Stimulated activated CD8-positive, alpha-beta memory T cell treated with anti-CD3 and anti-CD28 coated beads, Interleukin-7, amount 100 ng/mL, for 4 hours (primary cell): ENCODE data around the gene WSCD2.

Experiments used
- DNase-seq, 2 donors: peaks; one replicate each; pipeline ENCODE4 v3.0.0-alpha.2; 2020; ENCODE audit warnings: low read depth in 2 of 2

Gene WSCD2

GRCh38 chr12:108166505-108166904, 37.4 kb downstream of the WSCD2 start:
- no peak for DNase-seq

- no peak for DNase-seq
Measured at GRCh38 chr12:108167974-108168373, 38.9 kb downstream of the WSCD2 start.

DNA sequence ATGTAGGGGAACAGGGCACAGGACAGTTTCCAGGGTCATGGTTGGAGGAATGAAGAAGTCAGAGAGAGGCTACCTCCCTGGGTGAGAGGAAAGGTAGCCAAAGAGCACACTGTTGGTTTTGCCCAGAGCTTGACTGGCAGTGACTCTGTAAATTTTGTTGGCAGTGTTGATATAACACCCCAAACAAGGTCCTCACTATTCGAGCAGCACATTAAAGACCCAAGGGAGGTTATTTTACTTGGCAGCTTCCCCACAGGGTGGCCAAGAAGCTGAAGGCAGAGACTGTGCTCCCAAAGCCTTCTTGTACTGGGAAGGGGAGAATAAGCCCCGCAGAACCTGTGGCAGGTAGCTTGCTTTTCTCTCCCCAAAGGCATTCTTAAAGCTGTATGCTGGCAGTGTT, 40.6 kb downstream of the WSCD2 start:
- no peak for DNase-seq

- no peak for DNase-seq
Measured at GRCh38 chr12:108170164-108170563, 41.1 kb downstream of the WSCD2 start.

DNA sequence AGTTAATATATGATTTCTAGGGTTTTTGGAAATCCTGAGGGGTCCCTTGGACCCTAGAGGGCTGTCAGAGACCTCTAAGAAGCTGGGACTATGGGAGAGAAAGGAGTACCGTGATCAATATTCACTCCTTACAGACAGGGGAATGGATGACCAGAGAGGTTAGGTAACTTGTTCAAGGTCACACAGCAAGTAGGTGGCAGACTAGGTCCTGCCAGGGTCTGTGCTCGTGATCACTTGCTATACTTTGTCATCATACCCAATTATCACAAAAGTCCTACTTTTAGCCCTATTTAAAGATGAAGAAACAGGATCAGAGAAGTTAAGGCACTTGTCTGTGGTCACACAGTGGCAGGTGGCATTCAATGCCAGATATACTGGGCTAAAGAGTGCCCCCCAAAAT, 42.9 kb downstream of the WSCD2 start:
- no peak for DNase-seq

GRCh38 chr12:108173160-108173559, 44.1 kb downstream of the WSCD2 start:
- no peak for DNase-seq

- no peak for DNase-seq
Measured at GRCh38 chr12:108173892-108174291, 44.8 kb downstream of the WSCD2 start.

GRCh38 chr12:108174641-108175040, 45.6 kb downstream of the WSCD2 start:
- DNase-seq = no peak

GRCh38 chr12:108175310-108175709, 46.2 kb downstream of the WSCD2 start:
- DNase-seq = no peak

DNA sequence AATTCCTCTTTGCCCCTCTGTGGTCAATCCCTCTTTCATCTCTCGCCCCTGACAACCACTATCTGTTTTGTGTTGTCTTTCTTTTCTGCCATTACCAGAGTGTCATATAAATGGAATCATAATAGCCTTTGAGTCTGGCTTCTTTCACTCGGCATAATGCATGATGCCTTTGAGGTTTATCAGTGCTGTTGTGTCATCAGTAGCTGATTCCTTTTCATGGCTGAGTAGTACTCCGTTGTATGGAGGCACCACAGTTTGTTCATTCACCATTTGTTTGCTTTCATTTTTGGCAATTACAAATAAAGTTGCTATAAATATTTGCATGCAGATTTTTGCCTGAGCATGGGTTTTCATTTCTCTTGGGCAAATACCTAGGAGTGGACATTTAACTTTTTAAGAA, 47.2 kb downstream of the WSCD2 start:
- no peak for DNase-seq

- no peak for DNase-seq
Measured at GRCh38 chr12:108177131-108177530, 48.0 kb downstream of the WSCD2 start.

DNA sequence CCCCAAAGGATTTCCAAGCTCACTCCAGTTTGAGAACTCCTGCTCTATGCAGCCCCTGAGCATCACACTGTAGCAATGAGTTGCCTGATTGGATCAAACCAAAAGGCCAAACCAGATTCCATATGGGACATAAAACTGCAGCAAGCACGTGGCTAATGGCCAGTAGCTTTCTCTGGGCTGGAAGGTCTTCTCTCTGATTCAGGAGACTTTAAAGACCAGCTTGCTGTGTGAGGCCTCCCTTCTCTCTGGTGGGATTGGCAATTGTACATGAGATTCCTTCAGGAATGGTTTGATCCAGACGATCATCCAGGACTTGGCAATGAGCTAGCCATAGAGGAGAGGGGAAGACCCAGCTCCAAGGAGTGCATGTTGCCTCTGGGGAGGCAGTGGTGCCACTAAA, 50.2 kb downstream of the WSCD2 start:
- DNase-seq = no peak

DNA sequence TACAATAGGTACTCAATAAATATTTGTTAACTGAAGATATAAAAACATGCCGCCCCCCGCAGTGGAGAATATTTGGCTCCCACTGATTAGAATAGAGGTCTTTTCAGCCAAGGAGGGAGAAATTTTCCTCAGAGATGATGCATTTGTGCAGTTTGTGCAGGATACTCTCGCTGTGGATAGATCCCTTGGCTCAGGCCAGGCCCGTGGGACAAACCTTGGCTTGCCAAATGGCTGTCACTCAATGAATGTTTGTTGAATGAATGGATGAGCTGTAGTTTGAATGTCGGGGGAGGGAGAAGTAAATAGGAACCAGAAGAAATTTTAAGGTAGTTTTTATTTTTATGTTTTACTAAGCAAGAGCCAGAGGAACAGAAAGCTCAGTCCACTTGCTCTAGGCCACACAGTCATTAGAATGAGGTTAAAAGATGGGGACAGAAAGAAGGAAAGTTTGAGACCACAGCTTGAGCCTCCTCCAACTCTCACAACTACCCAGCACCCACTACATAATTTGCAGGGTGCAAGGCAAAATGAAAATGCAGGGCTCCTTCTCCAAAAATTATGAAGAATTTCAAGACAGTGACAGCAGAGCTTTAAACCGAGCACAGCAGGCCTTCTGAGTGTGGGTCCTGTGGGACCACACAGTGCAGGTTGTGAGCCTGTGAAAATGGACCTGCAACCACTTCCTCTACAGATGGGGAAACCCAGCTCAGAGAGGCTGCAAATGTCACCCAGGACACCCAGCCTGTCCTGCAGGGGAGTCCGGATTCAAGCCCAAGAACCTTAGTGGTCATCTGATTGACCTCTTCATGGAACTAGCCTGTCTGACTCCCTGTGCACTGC, 51.4 kb downstream of the WSCD2 start:
- no peak for DNase-seq

GRCh38 chr12:108181095-108181454, 52.0 kb downstream of the WSCD2 start:
- DNase-seq = no peak

- no peak for DNase-seq
Measured at GRCh38 chr12:108182096-108182495, 53.0 kb downstream of the WSCD2 start.

DNA sequence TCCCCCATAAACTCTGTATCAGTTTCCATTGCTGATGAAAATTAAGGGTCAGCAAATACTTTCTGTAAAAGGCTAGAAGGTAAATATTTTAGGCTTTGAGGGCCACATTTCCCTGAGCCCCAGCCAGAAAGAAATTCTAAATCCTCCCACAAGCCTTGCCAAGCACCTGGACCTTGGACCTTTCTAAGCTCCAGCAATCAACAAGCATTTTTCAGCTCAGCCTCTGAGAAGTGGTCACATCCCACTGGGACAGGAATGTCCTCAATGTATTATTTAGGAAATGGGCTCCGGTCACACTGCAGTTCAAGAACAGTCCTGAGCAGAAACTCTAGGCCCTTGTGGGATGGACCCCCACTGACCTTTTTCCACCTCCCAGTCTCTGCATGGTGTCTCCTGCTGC, 55.9 kb downstream of the WSCD2 start:
- DNase-seq = no peak

GRCh38 chr12:108187831-108188230, 58.7 kb downstream of the WSCD2 start:
- DNase-seq = no peak

GRCh38 chr12:108190529-108190928, 61.4 kb downstream of the WSCD2 start:
- DNase-seq = no peak

DNA sequence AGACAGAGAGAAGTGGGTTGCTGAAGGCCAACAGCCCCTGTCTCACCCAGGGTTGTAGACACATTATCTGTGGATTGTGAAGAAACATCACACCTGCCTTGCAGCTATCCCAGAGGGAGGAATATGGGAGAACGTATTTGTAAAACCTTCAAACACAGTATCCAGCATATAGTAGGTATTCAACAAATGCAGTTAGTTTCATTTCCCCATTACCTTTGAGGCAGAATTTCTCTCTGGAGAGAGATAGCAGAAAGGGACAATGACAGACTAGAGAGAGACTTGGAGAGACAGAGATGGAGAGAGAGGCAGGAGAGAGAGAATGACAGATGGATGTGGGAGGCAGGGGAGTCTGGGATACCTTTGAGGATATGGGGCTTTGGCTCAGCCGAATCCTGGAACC, 62.0 kb downstream of the WSCD2 start:
- DNase-seq = no peak

DNA sequence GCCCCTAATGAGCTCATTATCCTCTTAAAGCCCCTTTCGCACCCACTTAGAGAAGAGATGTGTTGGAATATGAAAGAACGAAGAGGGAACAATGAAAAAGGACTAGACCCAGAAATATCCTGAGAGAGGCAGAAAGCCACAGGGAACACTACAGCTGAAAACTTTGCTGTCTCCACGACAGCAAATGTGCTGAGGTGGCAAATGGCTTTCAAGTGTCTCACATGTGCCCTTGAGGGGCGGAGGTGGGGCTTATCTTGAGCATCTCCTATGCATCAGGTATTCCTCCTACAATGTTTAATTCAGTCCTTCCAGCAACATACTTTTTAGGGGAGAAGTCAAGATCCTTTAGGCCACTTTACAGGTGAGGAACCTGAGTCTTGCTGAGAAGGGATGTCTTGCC, 62.9 kb downstream of the WSCD2 start:
- no peak for DNase-seq

DNA sequence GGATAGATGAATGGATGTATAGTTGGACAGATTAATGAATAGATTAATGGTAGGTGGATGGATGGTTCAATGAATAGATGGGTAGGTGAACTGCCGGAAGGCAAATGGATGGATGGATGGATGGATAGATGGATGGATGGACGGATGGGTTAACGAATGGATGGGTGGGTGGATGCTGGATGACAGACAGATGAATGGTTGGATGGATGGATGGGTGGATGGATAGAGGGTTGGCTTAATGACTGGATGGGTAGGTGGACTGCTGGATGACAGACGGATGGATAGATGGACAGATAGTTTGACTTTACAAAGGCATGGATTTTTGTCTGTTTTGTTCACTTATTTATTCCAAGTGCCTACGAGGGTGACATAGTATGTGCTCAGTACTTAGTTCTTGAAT, 64.4 kb downstream of the WSCD2 start:
- DNase-seq = no peak

DNA sequence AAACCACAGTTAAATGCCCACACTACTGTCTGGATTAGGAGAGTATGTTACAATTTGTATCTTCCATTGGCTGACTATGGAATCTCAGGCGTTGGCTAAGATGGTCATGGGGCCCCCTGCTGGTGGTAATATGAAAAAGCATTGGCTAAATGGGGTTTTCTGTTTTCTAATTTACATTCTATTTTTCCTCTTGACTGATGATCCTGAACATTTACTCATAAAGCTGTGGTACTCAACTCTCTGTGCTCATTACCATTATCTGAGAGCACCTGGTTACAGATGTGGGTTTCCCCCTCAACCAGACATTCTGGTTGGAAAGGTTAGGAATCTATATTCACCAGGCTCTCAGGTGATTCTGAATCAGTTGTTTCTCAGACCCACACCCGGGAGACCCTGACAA, 64.8 kb downstream of the WSCD2 start:
- no peak for DNase-seq

DNA sequence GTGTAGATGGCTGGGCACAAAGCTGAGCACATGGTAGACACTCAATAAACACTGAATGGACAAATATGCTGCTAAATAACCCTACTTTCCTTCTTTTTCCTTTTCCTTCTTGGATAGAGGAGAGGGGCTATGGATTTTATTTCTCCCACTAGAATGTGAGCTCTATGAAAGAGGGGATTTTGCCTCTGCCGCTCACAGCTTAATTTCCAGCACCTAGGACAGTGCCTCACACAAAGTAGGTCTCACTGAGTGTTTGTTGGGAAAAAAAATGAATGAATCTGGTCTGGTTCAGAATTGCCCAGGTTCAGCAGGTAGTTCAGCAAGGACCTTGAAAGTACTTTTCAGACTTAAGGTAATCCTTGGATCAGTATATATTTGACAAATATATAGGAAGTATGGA, 65.5 kb downstream of the WSCD2 start:
- DNase-seq = no peak

DNA sequence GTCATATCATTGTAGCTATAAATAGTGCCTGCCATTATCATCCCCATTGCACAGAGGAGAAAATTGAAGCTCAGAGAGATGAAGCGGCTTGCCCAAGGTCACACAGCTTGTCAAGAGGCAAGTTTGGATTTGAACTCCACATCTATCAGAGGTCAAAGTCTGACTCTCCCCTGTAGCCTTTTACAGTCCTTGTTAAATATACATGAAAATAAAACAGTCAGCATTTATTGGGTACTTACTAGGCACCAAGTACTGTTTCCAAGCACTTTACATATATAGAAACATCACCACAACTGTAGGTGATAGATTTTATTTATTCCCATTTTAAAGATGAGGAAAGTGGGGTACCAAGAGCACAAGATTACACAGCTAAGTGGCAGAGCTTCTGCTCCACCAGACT, 67.2 kb downstream of the WSCD2 start:
- no peak for DNase-seq
